NT2/D1 (cell line): ENCODE results near the gene BMPR1A.

Experiments used
- SUZ12 ChIP-seq: IDR thresholded peaks from 2 replicates; pipeline ENCODE4 v1.6.1; 2011; ENCODE audit not compliant: insufficient read length, insufficient read depth; ENCODE audit errors: extremely low read depth
- ZNF274 ChIP-seq: IDR thresholded peaks from 2 replicates; pipeline ENCODE4 v1.6.1; 2011; ENCODE audit warnings: mild to moderate bottlenecking, low read depth, low read length

- no peak for TF ChIP-seq SUZ12
- TF ChIP-seq ZNF274, result no peak
These were observed 216.4 kb downstream of the BMPR1A start for GRCh38 chr10:86972613-86973380.
